ENCODE results near the gene MFAP5.

Gene MFAP5

GRCh38 chr12:8676651-8677050 is 14.0 kb upstream of the MFAP5 start:
- no peak overlapping the region for H3K9ac ChIP-seq (ENCODE audit: low read depth in 1 of 2, low read length in 2 of 2)
- no peaks in the 10 kb centered on the region for H3K36me3 ChIP-seq (ENCODE audit: control insufficient read depth in 1 of 2, insufficient read depth in 2 of 2, low read length in 2 of 2)
- H3K4me1 ChIP-seq (ENCODE audit: control insufficient read depth in 1 of 2, insufficient read depth in 2 of 2, low read length in 2 of 2): no peaks in the 10 kb centered on the region
- H3K27me3 ChIP-seq (ENCODE audit: control insufficient read depth in 1 of 2, insufficient read depth in 2 of 2, low read length in 2 of 2): no peaks in the 10 kb centered on the region
- H3K27ac ChIP-seq (ENCODE audit: low read depth, low read length): no peak overlapping the region
- H3K9me3 ChIP-seq (ENCODE audit: control insufficient read depth in 1 of 2, low read length in 2 of 2): no peaks in the 10 kb centered on the region
- no peak overlapping the region for H3K4me3 ChIP-seq (ENCODE audit: low read depth in 1 of 2, low read length in 2 of 2)

GRCh38 chr12:8675591-8676036 is 13.0 kb upstream of the MFAP5 start:
- no peak overlapping the region for H3K27ac ChIP-seq (ENCODE audit: low read depth, low read length)
- no peaks in the 10 kb centered on the region for H3K36me3 ChIP-seq (ENCODE audit: control insufficient read depth in 1 of 2, insufficient read depth in 2 of 2, low read length in 2 of 2)
- no peak overlapping the region for H3K4me3 ChIP-seq (ENCODE audit: low read depth in 1 of 2, low read length in 2 of 2)
- no peak overlapping the region for H3K9ac ChIP-seq (ENCODE audit: low read depth in 1 of 2, low read length in 2 of 2)
- no peaks in the 10 kb centered on the region for H3K4me1 ChIP-seq (ENCODE audit: control insufficient read depth in 1 of 2, insufficient read depth in 2 of 2, low read length in 2 of 2)
- no peaks in the 10 kb centered on the region for H3K27me3 ChIP-seq (ENCODE audit: control insufficient read depth in 1 of 2, insufficient read depth in 2 of 2, low read length in 2 of 2)
- H3K9me3 ChIP-seq (ENCODE audit: control insufficient read depth in 1 of 2, low read length in 2 of 2): no peaks in the 10 kb centered on the region

GRCh38 chr12:8672381-8672780 is 9.8 kb upstream of the MFAP5 start:
- Histone ChIP-seq H3K9me3 (ENCODE audit: control insufficient read depth in 1 of 2, low read length in 2 of 2) (no peaks in the 10 kb centered on the region), H3K4me3 (ENCODE audit: low read depth in 1 of 2, low read length in 2 of 2) (no peak overlapping the region), H3K27me3 (ENCODE audit: control insufficient read depth in 1 of 2, insufficient read depth in 2 of 2, low read length in 2 of 2) (no peaks in the 10 kb centered on the region), H3K9ac (ENCODE audit: low read depth in 1 of 2, low read length in 2 of 2) (no peak overlapping the region), H3K4me1 (ENCODE audit: control insufficient read depth in 1 of 2, insufficient read depth in 2 of 2, low read length in 2 of 2) (no peaks in the 10 kb centered on the region), H3K36me3 (ENCODE audit: control insufficient read depth in 1 of 2, insufficient read depth in 2 of 2, low read length in 2 of 2) (no peaks in the 10 kb centered on the region), H3K27ac (ENCODE audit: low read depth, low read length) (no peak overlapping the region)

GRCh38 chr12:8668441-8668840 is 5.8 kb upstream of the MFAP5 start:
- Histone ChIP-seq H3K27me3 (ENCODE audit: control insufficient read depth in 1 of 2, insufficient read depth in 2 of 2, low read length in 2 of 2) (no peaks in the 10 kb centered on the region), H3K9ac (ENCODE audit: low read depth in 1 of 2, low read length in 2 of 2) (no peak overlapping the region), H3K9me3 (ENCODE audit: control insufficient read depth in 1 of 2, low read length in 2 of 2) (no peaks in the 10 kb centered on the region), H3K36me3 (ENCODE audit: control insufficient read depth in 1 of 2, insufficient read depth in 2 of 2, low read length in 2 of 2) (no peaks in the 10 kb centered on the region), H3K4me3 (ENCODE audit: low read depth in 1 of 2, low read length in 2 of 2) (no peak overlapping the region), H3K4me1 (ENCODE audit: control insufficient read depth in 1 of 2, insufficient read depth in 2 of 2, low read length in 2 of 2) (no peaks in the 10 kb centered on the region), H3K27ac (ENCODE audit: low read depth, low read length) (no peak overlapping the region)

GRCh38 chr12:8667270-8667669 is 4.6 kb upstream of the MFAP5 start:
- H3K4me1 ChIP-seq (ENCODE audit: control insufficient read depth in 1 of 2, insufficient read depth in 2 of 2, low read length in 2 of 2): no peaks in the 10 kb centered on the region
- H3K9ac ChIP-seq (ENCODE audit: low read depth in 1 of 2, low read length in 2 of 2): no peak overlapping the region
- no peaks in the 10 kb centered on the region for H3K27me3 ChIP-seq (ENCODE audit: control insufficient read depth in 1 of 2, insufficient read depth in 2 of 2, low read length in 2 of 2)
- no peaks in the 10 kb centered on the region for H3K36me3 ChIP-seq (ENCODE audit: control insufficient read depth in 1 of 2, insufficient read depth in 2 of 2, low read length in 2 of 2)
- no peaks in the 10 kb centered on the region for H3K9me3 ChIP-seq (ENCODE audit: control insufficient read depth in 1 of 2, low read length in 2 of 2)
- H3K4me3 ChIP-seq (ENCODE audit: low read depth in 1 of 2, low read length in 2 of 2): no peak overlapping the region
- no peak overlapping the region for H3K27ac ChIP-seq (ENCODE audit: low read depth, low read length)

- Histone ChIP-seq H3K36me3 (ENCODE audit: control insufficient read depth in 1 of 2, insufficient read depth in 2 of 2, low read length in 2 of 2) (no peaks in the 10 kb centered on the region), H3K27ac (ENCODE audit: low read depth, low read length) (no peak overlapping the region), H3K4me3 (ENCODE audit: low read depth in 1 of 2, low read length in 2 of 2) (no peak overlapping the region), H3K27me3 (ENCODE audit: control insufficient read depth in 1 of 2, insufficient read depth in 2 of 2, low read length in 2 of 2) (no peaks in the 10 kb centered on the region), H3K9me3 (ENCODE audit: control insufficient read depth in 1 of 2, low read length in 2 of 2) (no peaks in the 10 kb centered on the region), H3K9ac (ENCODE audit: low read depth in 1 of 2, low read length in 2 of 2) (no peak overlapping the region), H3K4me1 (ENCODE audit: control insufficient read depth in 1 of 2, insufficient read depth in 2 of 2, low read length in 2 of 2) (no peaks in the 10 kb centered on the region)
These were observed 3.1 kb upstream of the MFAP5 start for GRCh38 chr12:8665759-8666158.

- Histone ChIP-seq H3K27ac (ENCODE audit: low read depth, low read length) (no peak overlapping the region), H3K36me3 (ENCODE audit: control insufficient read depth in 1 of 2, insufficient read depth in 2 of 2, low read length in 2 of 2) (no peaks in the 10 kb centered on the region), H3K27me3 (ENCODE audit: control insufficient read depth in 1 of 2, insufficient read depth in 2 of 2, low read length in 2 of 2) (no peaks in the 10 kb centered on the region), H3K9ac (ENCODE audit: low read depth in 1 of 2, low read length in 2 of 2) (no peak overlapping the region), H3K4me1 (ENCODE audit: control insufficient read depth in 1 of 2, insufficient read depth in 2 of 2, low read length in 2 of 2) (no peaks in the 10 kb centered on the region), H3K9me3 (ENCODE audit: control insufficient read depth in 1 of 2, low read length in 2 of 2) (no peaks in the 10 kb centered on the region), H3K4me3 (ENCODE audit: low read depth in 1 of 2, low read length in 2 of 2) (no peak overlapping the region)
These were observed 1.7 kb upstream of the MFAP5 start for GRCh38 chr12:8664228-8664913.

GRCh38 chr12:8661751-8662150 is 875 bp downstream of the MFAP5 start:
- H3K4me1 ChIP-seq (ENCODE audit: control insufficient read depth in 1 of 2, insufficient read depth in 2 of 2, low read length in 2 of 2): no peaks in the 10 kb centered on the region
- H3K9me3 ChIP-seq (ENCODE audit: control insufficient read depth in 1 of 2, low read length in 2 of 2): no peaks in the 10 kb centered on the region
- H3K4me3 ChIP-seq (ENCODE audit: low read depth in 1 of 2, low read length in 2 of 2): no peak overlapping the region
- H3K27me3 ChIP-seq (ENCODE audit: control insufficient read depth in 1 of 2, insufficient read depth in 2 of 2, low read length in 2 of 2): no peaks in the 10 kb centered on the region
- no peak overlapping the region for H3K27ac ChIP-seq (ENCODE audit: low read depth, low read length)
- H3K9ac ChIP-seq (ENCODE audit: low read depth in 1 of 2, low read length in 2 of 2): no peak overlapping the region
- no peaks in the 10 kb centered on the region for H3K36me3 ChIP-seq (ENCODE audit: control insufficient read depth in 1 of 2, insufficient read depth in 2 of 2, low read length in 2 of 2)

GRCh38 chr12:8661016-8661415 is 1.6 kb downstream of the MFAP5 start:
- H3K27me3 ChIP-seq (ENCODE audit: control insufficient read depth in 1 of 2, insufficient read depth in 2 of 2, low read length in 2 of 2): no peaks in the 10 kb centered on the region
- H3K4me3 ChIP-seq (ENCODE audit: low read depth in 1 of 2, low read length in 2 of 2): no peak overlapping the region
- H3K9me3 ChIP-seq (ENCODE audit: control insufficient read depth in 1 of 2, low read length in 2 of 2): no peaks in the 10 kb centered on the region
- H3K27ac ChIP-seq (ENCODE audit: low read depth, low read length): no peak overlapping the region
- H3K36me3 ChIP-seq (ENCODE audit: control insufficient read depth in 1 of 2, insufficient read depth in 2 of 2, low read length in 2 of 2): no peaks in the 10 kb centered on the region
- no peaks in the 10 kb centered on the region for H3K4me1 ChIP-seq (ENCODE audit: control insufficient read depth in 1 of 2, insufficient read depth in 2 of 2, low read length in 2 of 2)
- no peak overlapping the region for H3K9ac ChIP-seq (ENCODE audit: low read depth in 1 of 2, low read length in 2 of 2)

GRCh38 chr12:8658346-8658745 is 4.3 kb downstream of the MFAP5 start:
- no peak overlapping the region for H3K9ac ChIP-seq (ENCODE audit: low read depth in 1 of 2, low read length in 2 of 2)
- no peaks in the 10 kb centered on the region for H3K9me3 ChIP-seq (ENCODE audit: control insufficient read depth in 1 of 2, low read length in 2 of 2)
- no peaks in the 10 kb centered on the region for H3K36me3 ChIP-seq (ENCODE audit: control insufficient read depth in 1 of 2, insufficient read depth in 2 of 2, low read length in 2 of 2)
- no peak overlapping the region for H3K27ac ChIP-seq (ENCODE audit: low read depth, low read length)
- no peak overlapping the region for H3K4me3 ChIP-seq (ENCODE audit: low read depth in 1 of 2, low read length in 2 of 2)
- no peaks in the 10 kb centered on the region for H3K4me1 ChIP-seq (ENCODE audit: control insufficient read depth in 1 of 2, insufficient read depth in 2 of 2, low read length in 2 of 2)
- H3K27me3 ChIP-seq (ENCODE audit: control insufficient read depth in 1 of 2, insufficient read depth in 2 of 2, low read length in 2 of 2): no peaks in the 10 kb centered on the region

- no peaks in the 10 kb centered on the region for H3K4me1 ChIP-seq (ENCODE audit: control insufficient read depth in 1 of 2, insufficient read depth in 2 of 2, low read length in 2 of 2)
- H3K9me3 ChIP-seq (ENCODE audit: control insufficient read depth in 1 of 2, low read length in 2 of 2): no peaks in the 10 kb centered on the region
- no peaks in the 10 kb centered on the region for H3K27me3 ChIP-seq (ENCODE audit: control insufficient read depth in 1 of 2, insufficient read depth in 2 of 2, low read length in 2 of 2)
- no peak overlapping the region for H3K9ac ChIP-seq (ENCODE audit: low read depth in 1 of 2, low read length in 2 of 2)
- no peak overlapping the region for H3K4me3 ChIP-seq (ENCODE audit: low read depth in 1 of 2, low read length in 2 of 2)
- no peaks in the 10 kb centered on the region for H3K36me3 ChIP-seq (ENCODE audit: control insufficient read depth in 1 of 2, insufficient read depth in 2 of 2, low read length in 2 of 2)
- H3K27ac ChIP-seq (ENCODE audit: low read depth, low read length): no peak overlapping the region
These were observed 7.2 kb downstream of the MFAP5 start for GRCh38 chr12:8655421-8655820.

Measured in duodenal mucosa (tissue), 2 donors.